Upper lobe of right lung (tissue), 1 donor: Measurements from ENCODE around the gene BNC2. TPM values are rescaled to one million over a fixed set of nuclear protein-coding genes. Genes with fewer than 3 reads are reported as not detected.
"Not testable (repeated sequence)": the region's sequence is repeated elsewhere in the genome, so short reads cannot be mapped to it uniquely, and the experiment has no call there.

ENCODE experiments used
- ATAC-seq: fragments of 200-7000 bp; cut with Tn5 transposase; one replicate; pipeline ENCODE4 v1.9.1; 2020; ENCODE audit warnings: mild to moderate bottlenecking, moderate library complexity
- DNase-seq: peaks from one replicate; pipeline ENCODE4 v3.0.0-alpha.2; 2020
- H3K27ac ChIP-seq: fragments of 200-600 bp; one replicate; pipeline ENCODE4 v1.8.0; 2022
- H3K27me3 ChIP-seq: fragments of 200-600 bp; one replicate; pipeline ENCODE4 v1.8.0; 2022; ENCODE audit warnings: mild to moderate bottlenecking
- H3K36me3 ChIP-seq: fragments of 200-600 bp; one replicate; pipeline ENCODE4 v1.8.0; 2022
- H3K4me1 ChIP-seq: fragments of 200-600 bp; one replicate; pipeline ENCODE4 v1.8.0; 2022
- H3K4me3 ChIP-seq: fragments of 200-600 bp; one replicate; pipeline ENCODE4 v1.8.0; 2022; ENCODE audit warnings: mild to moderate bottlenecking
- H3K9me3 ChIP-seq: fragments of 200-600 bp; one replicate; pipeline ENCODE4 v1.8.0; 2022
- intact Hi-C: fragments of 100-400 bp; cut with DNase I; formaldehyde crosslinking; loops from one replicate; pipeline ENCODE4 v1.11.0; 2022
- total RNA-seq: library from RNA; stranded (reverse); fragmentation: NEBNext Ultra II Directional; extraction: Animal tissue kit (Norgen Biotek cat#: 25700); gene quantifications from one replicate; pipeline ENCODE4 v1.2.1, GENCODE V29; 2021
- TF ChIP-seq, protein P1 (sequence below): fragments of 200-600 bp; IDR thresholded peaks from one replicate; pipeline ENCODE4 v1.8.0; 2022; ENCODE audit warnings: antibody characterized with exemption
- donor health status: DM: no; HTN: yes; CAD: no; lungs with severe emphysema.

BNC2 gene
- total RNA-seq, 1 donor from 2014 or later = 18.1 TPM

DNA sequence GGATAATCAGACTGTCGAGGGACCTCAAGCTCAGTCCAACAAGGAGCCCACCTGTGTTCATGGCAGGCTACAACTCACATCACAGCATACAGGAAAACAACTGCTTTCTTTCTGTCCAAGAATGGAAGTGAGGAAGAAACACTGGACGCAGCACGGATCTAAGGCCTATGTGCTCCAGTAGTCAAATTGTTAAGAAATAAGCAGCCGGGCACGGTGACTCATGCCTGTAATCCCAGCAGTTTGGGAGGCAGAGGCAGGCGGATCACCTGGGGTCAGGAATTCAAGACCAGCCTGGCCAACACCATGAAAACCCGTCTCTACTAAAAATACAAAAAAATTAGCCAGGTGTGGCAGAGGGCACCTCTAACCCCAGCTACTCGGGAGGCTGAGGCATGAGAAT, 427.8 kb downstream of the BNC2 start:
- no peaks in the 10 kb centered on the region for H3K9me3 ChIP-seq
- H3K27ac ChIP-seq = no peak overlapping the region
- TF ChIP-seq, protein P1, sequence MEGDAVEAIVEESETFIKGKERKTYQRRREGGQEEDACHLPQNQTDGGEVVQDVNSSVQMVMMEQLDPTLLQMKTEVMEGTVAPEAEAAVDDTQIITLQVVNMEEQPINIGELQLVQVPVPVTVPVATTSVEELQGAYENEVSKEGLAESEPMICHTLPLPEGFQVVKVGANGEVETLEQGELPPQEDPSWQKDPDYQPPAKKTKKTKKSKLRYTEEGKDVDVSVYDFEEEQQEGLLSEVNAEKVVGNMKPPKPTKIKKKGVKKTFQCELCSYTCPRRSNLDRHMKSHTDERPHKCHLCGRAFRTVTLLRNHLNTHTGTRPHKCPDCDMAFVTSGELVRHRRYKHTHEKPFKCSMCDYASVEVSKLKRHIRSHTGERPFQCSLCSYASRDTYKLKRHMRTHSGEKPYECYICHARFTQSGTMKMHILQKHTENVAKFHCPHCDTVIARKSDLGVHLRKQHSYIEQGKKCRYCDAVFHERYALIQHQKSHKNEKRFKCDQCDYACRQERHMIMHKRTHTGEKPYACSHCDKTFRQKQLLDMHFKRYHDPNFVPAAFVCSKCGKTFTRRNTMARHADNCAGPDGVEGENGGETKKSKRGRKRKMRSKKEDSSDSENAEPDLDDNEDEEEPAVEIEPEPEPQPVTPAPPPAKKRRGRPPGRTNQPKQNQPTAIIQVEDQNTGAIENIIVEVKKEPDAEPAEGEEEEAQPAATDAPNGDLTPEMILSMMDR = no peak
- H3K4me1 ChIP-seq = no peaks in the 10 kb centered on the region
- H3K36me3 ChIP-seq = no peaks in the 10 kb centered on the region
- intact Hi-C loops = no loop called here
- H3K27me3 ChIP-seq = no peaks in the 10 kb centered on the region
- H3K4me3 ChIP-seq = no peak overlapping the region
- DNase-seq (no peak), ATAC-seq (no peak)

- intact Hi-C loops = no loop called here
- ATAC-seq (no peak), DNase-seq (no peak)
- no peak overlapping the region for H3K4me3 ChIP-seq
- TF ChIP-seq, protein P1 = no peak
- no peaks in the 10 kb centered on the region for H3K36me3 ChIP-seq
- no peaks in the 10 kb centered on the region for H3K27me3 ChIP-seq
- H3K27ac ChIP-seq = no peak overlapping the region
- no peaks in the 10 kb centered on the region for H3K4me1 ChIP-seq
- H3K9me3 ChIP-seq = no peaks in the 10 kb centered on the region
These were observed 428.7 kb downstream of the BNC2 start for GRCh38 chr9:16441791-16442190.

- ATAC-seq, intact Hi-C loops, H3K9me3 ChIP-seq, H3K27me3 ChIP-seq, H3K4me1 ChIP-seq, DNase-seq, H3K27ac ChIP-seq, H3K4me3 ChIP-seq, H3K36me3 ChIP-seq: not testable (repeated sequence)
These were observed 431.6 kb downstream of the BNC2 start for GRCh38 chr9:16438831-16439230.

- no peaks in the 10 kb centered on the region for H3K27me3 ChIP-seq
- H3K4me1 ChIP-seq = no peaks in the 10 kb centered on the region
- no peaks in the 10 kb centered on the region for H3K36me3 ChIP-seq
- DNase-seq (no peak), ATAC-seq (no peak)
- intact Hi-C loops = no loop called here
- H3K27ac ChIP-seq = no peak overlapping the region
- no peak overlapping the region for H3K4me3 ChIP-seq
- no peaks in the 10 kb centered on the region for H3K9me3 ChIP-seq
- TF ChIP-seq, protein P1 = no peak
These were observed 433.9 kb downstream of the BNC2 start for GRCh38 chr9:16436545-16436944.

- no peak for ATAC-seq
- intact Hi-C loops = no loop called here
- Histone ChIP-seq H3K4me3 (no peak overlapping the region), H3K36me3 (no peaks in the 10 kb centered on the region), H3K27ac (no peak overlapping the region), H3K4me1 (no peaks in the 10 kb centered on the region), H3K27me3 (no peaks in the 10 kb centered on the region), H3K9me3 (no peaks in the 10 kb centered on the region)
- TF ChIP-seq, protein P1 = no peak
- no peak for DNase-seq
These were observed 435.9 kb downstream of the BNC2 start for GRCh38 chr9:16434526-16434925.

DNA sequence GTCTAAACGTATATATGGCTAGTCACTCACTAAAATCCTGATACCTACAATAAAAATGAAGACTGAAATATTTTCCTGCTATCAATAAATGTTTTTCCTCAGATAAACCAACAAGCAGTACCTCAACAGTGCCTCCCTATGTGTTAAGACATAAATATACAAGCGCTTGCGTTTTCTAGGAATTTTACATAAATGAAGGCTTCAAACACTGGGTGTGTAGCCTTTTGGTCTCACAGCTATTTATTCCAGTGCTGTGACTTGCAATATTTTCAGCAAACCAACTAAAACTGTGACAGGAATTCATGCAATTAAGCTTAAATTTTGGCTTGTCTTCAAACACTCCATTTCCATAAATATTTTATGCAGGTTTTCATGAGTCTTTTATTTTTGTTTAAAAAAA, 437.0 kb downstream of the BNC2 start:
- Histone ChIP-seq H3K4me1 (no peaks in the 10 kb centered on the region), H3K4me3 (no peak overlapping the region), H3K27me3 (no peaks in the 10 kb centered on the region), H3K9me3 (no peaks in the 10 kb centered on the region), H3K36me3 (no peaks in the 10 kb centered on the region), H3K27ac (no peak overlapping the region)
- intact Hi-C loops = no loop called here
- ATAC-seq (no peak), DNase-seq (no peak)
- TF ChIP-seq, protein P1 = no peak
